Non-pigmented ciliary epithelial cell (primary cell): ENCODE results near the gene UBE2F.

ENCODE experiments used
- DNase-seq: peaks from one replicate; pipeline ENCODE4 v3.0.0-alpha.2; 2010; ENCODE audit warnings: low read depth

The UBE2F gene

GRCh38 chr2:237966565-237967462 lies at the start of gene UBE2F:
UBE2F (plus strand) TSS chr2:237967014; CDS start chr2:237973108, 6,094 bp downstream.
- peak; percentile 73 for DNase-seq

GRCh38 chr2:237917696-237918374 lies 49.0 kb upstream of the UBE2F start:
- no peak for DNase-seq

GRCh38 chr2:237919593-237919992 lies 47.2 kb upstream of the UBE2F start:
- no peak for DNase-seq

- DNase-seq: no peak
These were observed 46.1 kb upstream of the UBE2F start for GRCh38 chr2:237920673-237921072.

DNA sequence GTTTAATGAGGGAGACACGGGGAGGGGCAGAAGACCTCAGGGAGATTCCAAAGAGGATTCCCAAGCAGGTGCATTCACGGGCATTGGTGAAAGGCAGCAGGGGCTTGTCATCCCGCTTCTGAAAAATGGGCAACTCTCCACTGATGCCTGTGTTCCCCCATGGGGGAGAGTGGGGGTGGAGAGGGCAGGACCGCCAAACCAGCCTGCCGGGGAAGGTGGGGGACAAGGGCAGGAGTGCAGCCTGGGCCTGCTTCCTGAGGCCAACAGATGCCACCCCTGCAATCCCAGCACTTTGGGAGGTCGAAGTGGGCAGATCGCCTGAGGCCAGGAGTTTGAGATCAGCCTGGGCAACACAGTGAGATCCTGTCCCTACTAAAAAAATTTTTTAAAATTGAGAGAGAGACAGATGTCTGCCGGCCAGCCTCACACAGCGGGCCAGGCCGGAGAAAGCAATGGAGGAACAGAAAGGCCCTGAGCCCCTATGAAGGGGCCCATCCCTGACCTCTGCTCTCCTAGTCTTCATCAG lies 44.8 kb upstream of the UBE2F start:
- no peak for DNase-seq

DNA sequence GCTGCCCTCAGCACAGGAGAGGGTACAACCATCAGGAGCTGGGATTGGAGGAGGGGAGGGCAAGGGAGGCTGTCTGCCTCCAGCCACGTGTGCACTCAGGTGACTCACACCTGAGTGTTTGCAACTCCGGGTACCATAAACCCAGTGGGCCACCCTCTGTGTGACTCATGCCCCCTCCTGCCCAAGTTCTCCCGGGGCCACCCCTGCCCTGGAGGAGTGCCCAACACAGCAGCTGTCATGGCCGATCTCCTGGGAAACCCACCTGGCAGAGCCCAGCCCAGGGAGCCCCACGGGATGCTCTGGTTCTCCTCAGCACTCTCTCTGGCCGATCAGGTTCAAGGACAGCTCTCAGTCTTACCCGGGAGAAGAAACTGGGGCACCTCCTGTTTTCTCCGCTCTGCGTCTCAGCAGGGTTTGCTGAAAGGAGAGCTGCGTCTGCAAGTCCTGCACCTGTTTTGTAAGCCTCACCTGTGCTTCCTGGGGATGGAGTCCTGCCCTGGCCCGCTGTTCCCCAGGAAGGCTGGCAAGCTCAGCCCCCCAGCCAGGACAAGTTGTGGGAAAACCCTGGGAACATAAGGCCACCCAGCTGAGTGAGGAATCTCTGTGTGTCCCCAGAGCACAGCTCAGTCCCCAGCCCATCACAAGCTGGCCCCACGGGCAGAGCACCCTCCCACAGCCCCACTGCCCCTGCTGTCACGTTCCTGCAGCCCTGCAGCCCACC lies 44.0 kb upstream of the UBE2F start:
- DNase-seq: no peak

GRCh38 chr2:237923481-237924163 lies 43.2 kb upstream of the UBE2F start:
- no peak for DNase-seq

GRCh38 chr2:237924164-237924534 lies 42.7 kb upstream of the UBE2F start:
- no peak for DNase-seq

DNA sequence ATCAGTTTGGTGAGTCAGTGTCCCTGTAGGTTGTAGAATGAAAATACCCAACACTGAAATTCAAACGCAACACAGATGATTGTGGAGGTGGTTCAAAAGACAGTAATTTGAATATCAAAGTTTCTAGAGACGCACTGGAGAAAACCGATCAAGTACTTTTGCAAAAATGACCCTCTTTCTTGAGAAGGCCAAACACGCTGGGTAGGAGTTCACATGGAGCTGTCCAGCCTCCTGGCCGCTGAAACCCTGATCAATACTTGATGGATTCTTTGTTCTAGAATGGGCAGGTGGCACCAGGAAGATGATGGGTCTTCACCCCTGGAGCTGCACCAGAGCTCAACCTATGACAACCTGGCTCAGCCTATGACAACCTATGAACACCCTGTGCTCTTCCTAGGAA lies 39.7 kb upstream of the UBE2F start:
- no peak for DNase-seq

DNA sequence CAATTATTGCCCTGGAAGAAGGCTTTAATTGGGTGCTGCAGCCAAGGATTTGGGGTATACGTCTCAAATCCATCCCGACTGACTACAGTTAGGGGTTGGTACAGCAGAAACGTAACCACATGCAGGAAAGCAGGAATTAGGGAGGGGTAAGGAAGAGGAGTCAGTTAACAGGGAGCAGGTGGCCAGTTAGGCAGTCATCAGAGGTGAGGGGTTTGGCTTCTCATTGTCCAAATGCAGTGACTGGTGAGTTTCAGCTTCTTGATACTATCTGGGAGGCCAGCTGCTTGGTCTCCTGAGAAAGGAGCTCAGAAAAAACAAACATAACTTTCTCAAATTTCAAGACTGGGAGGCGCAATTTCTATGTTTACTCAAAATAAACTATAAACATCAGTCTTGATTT lies 38.8 kb upstream of the UBE2F start:
- DNase-seq: no peak

DNA sequence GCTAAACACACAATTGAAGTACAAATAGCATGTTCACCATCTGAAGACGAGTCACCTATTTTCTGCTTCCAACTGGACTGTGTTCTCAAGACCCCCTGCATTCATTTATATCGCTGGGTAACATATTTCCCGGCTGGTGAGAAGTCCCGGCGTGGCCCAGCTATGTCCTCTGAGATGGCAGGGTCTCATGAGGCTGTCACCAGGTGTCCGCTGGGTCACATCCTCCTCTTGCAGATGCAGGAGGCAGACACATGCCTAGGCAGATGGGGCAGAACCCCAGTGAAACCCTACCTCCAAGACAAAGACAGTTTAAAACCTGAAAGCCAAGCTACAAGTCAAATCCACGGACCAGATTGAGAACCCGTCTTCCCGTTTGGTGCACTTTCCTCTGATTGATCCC lies 36.8 kb upstream of the UBE2F start:
- no peak for DNase-seq

DNA sequence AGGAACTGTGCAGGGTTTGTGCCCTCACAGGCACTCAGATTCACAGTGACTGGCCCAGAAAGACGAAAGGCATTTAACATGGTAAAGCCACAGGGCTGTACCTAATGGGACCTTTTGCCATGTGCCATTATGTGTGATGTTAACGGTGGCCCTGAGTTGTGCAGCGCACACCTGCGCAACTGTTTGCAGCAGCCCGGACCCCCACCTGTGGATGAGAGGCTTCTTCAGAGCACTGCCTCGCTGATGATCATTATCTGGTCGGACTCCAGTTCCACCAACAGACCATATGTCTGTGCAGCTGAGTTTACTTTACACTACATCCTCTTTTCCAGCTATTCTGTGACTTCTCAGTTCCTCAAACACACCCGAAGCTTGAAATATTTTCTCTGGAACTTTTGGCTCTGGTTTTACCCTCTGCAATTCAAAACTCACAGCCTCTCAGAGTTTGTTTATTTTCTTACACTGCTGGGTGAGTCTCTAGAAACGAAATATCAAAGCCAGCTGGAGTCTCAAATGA lies 35.6 kb upstream of the UBE2F start:
- peak; percentile 18 for DNase-seq

GRCh38 chr2:237932731-237933131 lies 34.1 kb upstream of the UBE2F start:
- DNase-seq: peak; percentile 60

DNA sequence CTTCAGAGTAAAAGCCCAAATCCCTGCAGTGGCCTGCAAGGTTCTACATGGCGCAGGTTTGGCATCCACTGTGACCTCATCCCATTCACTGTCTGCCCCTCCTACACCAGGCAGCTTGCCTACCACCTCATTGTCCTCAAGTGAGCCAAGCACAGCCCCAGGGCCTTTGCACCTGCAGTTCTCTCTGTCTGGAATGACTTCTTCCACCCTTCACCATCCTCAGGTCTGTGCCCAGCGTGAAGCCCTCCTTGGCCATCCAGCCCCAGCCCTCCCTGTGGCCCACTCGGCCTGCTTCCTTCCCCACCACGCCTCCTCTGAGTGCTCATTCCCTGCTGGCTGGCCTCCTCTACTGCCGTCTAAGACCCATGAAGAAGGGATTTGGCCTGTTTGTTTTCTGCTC lies 32.6 kb upstream of the UBE2F start:
- no peak for DNase-seq

- DNase-seq: no peak
These were observed 30.9 kb upstream of the UBE2F start for GRCh38 chr2:237935740-237936452.

DNA sequence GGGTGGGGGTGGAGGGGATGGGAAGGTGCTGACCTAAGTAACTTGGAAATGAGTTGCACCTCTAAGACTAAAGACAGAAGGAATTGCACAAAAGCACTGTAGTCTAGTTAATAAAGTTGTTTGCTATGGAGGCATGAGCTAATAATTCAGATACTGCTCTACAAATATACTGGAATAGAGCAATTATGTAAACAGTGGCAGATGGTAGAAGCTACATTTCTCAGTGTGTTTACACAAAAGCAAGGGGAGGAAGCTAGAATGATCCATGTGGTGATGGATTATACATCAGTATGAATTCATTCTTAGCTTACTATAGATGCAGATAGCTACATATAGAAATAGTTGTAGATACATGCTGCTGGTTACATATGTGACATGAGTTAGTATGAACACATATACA lies 27.6 kb upstream of the UBE2F start:
- DNase-seq: no peak

GRCh38 chr2:237940828-237941227 lies 26.0 kb upstream of the UBE2F start:
- no peak for DNase-seq

- DNase-seq: no peak
These were observed 25.6 kb upstream of the UBE2F start for GRCh38 chr2:237941239-237941638.

DNA sequence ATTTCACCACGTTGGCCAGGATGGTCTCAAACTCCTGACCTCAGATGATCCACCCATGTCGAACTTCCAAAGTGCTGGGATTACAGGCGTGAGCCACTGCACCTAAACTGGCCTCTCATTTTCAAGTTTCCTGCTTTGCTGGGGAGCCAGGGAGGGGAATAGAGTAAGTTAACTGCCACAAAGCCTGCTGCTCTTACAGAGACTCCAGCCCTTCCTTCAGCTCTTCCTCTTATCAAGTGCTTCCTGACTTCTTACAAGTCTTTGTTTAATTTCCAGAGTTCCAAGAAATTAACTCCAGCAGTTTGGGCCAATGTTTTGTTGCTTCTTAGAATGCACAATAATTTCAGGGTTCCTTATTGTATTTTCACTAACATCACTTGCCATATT lies 24.3 kb upstream of the UBE2F start:
- DNase-seq: no peak

- no peak for DNase-seq
These were observed 23.3 kb upstream of the UBE2F start for GRCh38 chr2:237943395-237944094.
